ENCODE measurements around the gene MACC1.

Gene MACC1

DNA sequence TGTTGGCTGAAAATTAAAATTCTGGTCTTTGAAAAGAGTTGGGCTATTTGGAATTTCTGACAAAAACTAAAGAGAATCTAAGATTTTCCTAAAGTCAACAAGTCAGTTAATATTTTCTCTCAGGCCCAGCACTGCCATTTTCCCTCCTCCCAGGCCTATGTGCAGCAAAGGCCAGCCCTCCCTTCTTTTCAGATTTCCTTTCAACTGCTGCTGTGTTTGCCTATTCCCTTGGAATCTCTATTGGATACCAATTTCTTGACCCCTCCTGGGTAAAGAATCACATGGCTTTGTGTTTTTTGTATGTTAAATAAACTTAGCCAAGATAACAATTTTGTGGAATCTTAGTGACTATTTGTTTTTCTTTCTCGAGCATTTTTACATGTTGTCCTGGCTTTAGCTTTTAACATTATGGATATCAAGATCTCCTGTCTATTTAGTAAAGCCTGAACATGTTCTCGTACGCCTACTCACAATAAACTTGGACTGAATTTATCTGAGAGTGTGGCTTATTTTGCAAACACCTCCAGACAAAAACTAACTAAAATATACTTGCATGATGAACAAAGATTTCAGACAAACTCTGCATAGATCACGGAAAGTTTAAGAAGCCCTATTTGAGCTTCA is 19.9 kb downstream of the MACC1 start:
- Histone ChIP-seq H4K8ac (ENCODE audit: low read depth, low read length) (no peak overlapping the region), H3K18ac (ENCODE audit: low read length) (no peak overlapping the region), H3K4me3 (ENCODE audit: low read depth, low read length) (no peak overlapping the region), H3K4me1 (ENCODE audit: control insufficient read depth in 1 of 2, insufficient read depth in 2 of 2, low read length in 2 of 2) (peaks cover 0 to 2% of the 10 kb centered on the region in 2 experiments), H3K27me3 (ENCODE audit: insufficient read depth, low read length) (no peaks in the 10 kb centered on the region), H3K9ac (ENCODE audit: low read length) (no peak overlapping the region), H3K9me3 (ENCODE audit: insufficient read depth, low read depth, low read length) (no peaks in the 10 kb centered on the region), H3K27ac (ENCODE audit: low read depth, low read length) (no peak overlapping the region), H4K91ac (ENCODE audit: low read depth, low read length) (no peak overlapping the region), H3K4me2 (ENCODE audit: low read length) (no peak overlapping the region), H2BK12ac (ENCODE audit: low read length) (no peak overlapping the region), H2AK5ac (ENCODE audit: low read length) (no peak overlapping the region), H3K14ac (ENCODE audit: low read length) (no peak overlapping the region), H3K23ac (ENCODE audit: low read length) (no peak overlapping the region), H3K79me1 (ENCODE audit: low read length) (no peaks in the 10 kb centered on the region), H3K36me3 (ENCODE audit: control insufficient read depth in 1 of 2, insufficient read depth in 2 of 2, low read length in 2 of 2) (no peaks in the 10 kb centered on the region), H2BK120ac (ENCODE audit: insufficient read depth, low read length, poor library complexity) (no peak overlapping the region), H3K4ac (ENCODE audit: low read depth, low read length) (no peak overlapping the region), H3K79me2 (ENCODE audit: control insufficient read depth, insufficient read depth, low read length, poor library complexity) (no peaks in the 10 kb centered on the region), H2BK5ac (ENCODE audit: low read depth, low read length, poor library complexity) (no peak overlapping the region), H4K12ac (ENCODE audit: low read depth, low read length) (no peak overlapping the region), H2AFZ (ENCODE audit: insufficient read depth, low read length, poor library complexity) (no peak overlapping the region)
- DNase-seq, result no peak
- no CpG with 5 or more reads among the region's 4 CpGs for WGBS (ENCODE audit: extremely low coverage, insufficient coverage, insufficient read length)

DNA sequence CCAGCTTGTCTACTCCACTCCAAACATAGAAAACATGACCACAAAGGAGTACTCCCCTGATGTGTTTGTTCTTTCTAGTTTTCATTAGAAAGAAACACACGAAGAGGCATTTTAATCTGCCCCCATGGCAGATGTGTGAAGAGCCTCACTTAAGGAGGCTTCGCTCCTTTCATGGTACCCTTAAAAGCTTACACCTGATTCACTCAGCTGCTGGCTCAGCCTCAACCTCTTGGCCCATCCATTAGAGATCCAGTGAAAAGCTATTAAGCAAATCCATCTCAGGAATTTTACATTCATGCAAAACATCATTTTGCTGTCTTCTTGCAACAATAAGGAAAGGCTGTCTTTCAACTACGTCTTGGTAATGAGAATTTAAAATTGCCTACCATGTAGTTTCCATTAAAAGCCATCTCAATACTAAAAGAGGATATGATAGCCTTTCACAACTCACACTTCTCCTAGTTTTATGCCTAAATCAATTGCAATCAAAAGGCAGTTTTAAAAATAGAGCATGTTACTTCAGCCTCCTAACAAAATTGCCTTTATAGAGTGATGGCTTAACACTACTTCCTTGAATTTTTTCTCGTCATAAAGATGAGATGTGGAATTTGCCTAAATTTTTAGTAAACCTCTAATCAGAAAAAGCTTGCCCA is 22.7 kb downstream of the MACC1 start:
- H3K4ac ChIP-seq (ENCODE audit: low read depth, low read length), result no peak overlapping the region
- H2AK5ac ChIP-seq (ENCODE audit: low read length), result no peak overlapping the region
- H4K12ac ChIP-seq (ENCODE audit: low read depth, low read length), result no peak overlapping the region
- no peak overlapping the region for H2BK120ac ChIP-seq (ENCODE audit: insufficient read depth, low read length, poor library complexity)
- no peak overlapping the region for H2BK12ac ChIP-seq (ENCODE audit: low read length)
- H2AFZ ChIP-seq (ENCODE audit: insufficient read depth, low read length, poor library complexity), result no peak overlapping the region
- no peaks in the 10 kb centered on the region for H3K36me3 ChIP-seq (ENCODE audit: control insufficient read depth in 1 of 2, insufficient read depth in 2 of 2, low read length in 2 of 2)
- H3K79me1 ChIP-seq (ENCODE audit: low read length), result no peaks in the 10 kb centered on the region
- no peak overlapping the region for H3K4me2 ChIP-seq (ENCODE audit: low read length)
- no CpG with 5 or more reads among the region's 4 CpGs for WGBS (ENCODE audit: extremely low coverage, insufficient coverage, insufficient read length)
- H4K8ac ChIP-seq (ENCODE audit: low read depth, low read length), result no peak overlapping the region
- no peak overlapping the region for H4K91ac ChIP-seq (ENCODE audit: low read depth, low read length)
- H3K27me3 ChIP-seq (ENCODE audit: insufficient read depth, low read length), result no peaks in the 10 kb centered on the region
- no peak overlapping the region for H3K14ac ChIP-seq (ENCODE audit: low read length)
- no peak for DNase-seq
- no peak overlapping the region for H3K9ac ChIP-seq (ENCODE audit: low read length)
- H3K9me3 ChIP-seq (ENCODE audit: insufficient read depth, low read depth, low read length), result no peaks in the 10 kb centered on the region
- no peak overlapping the region for H3K18ac ChIP-seq (ENCODE audit: low read length)
- H3K23ac ChIP-seq (ENCODE audit: low read length), result no peak overlapping the region
- H3K27ac ChIP-seq (ENCODE audit: low read depth, low read length), result no peak overlapping the region
- H3K79me2 ChIP-seq (ENCODE audit: control insufficient read depth, insufficient read depth, low read length, poor library complexity), result no peaks in the 10 kb centered on the region
- H2BK5ac ChIP-seq (ENCODE audit: low read depth, low read length, poor library complexity), result no peak overlapping the region
- no peak overlapping the region for H3K4me3 ChIP-seq (ENCODE audit: low read depth, low read length)
- peaks cover 0 to 2% of the 10 kb centered on the region in 2 experiments for H3K4me1 ChIP-seq (ENCODE audit: control insufficient read depth in 1 of 2, insufficient read depth in 2 of 2, low read length in 2 of 2)

GRCh38 chr7:20193873-20194272 is 23.3 kb downstream of the MACC1 start:
- H2BK5ac ChIP-seq (ENCODE audit: low read depth, low read length, poor library complexity), result no peak overlapping the region
- H3K27ac ChIP-seq (ENCODE audit: low read depth, low read length), result no peak overlapping the region
- H2AK5ac ChIP-seq (ENCODE audit: low read length), result no peak overlapping the region
- H3K18ac ChIP-seq (ENCODE audit: low read length), result no peak overlapping the region
- H3K23ac ChIP-seq (ENCODE audit: low read length), result no peak overlapping the region
- H3K27me3 ChIP-seq (ENCODE audit: insufficient read depth, low read length), result no peaks in the 10 kb centered on the region
- no peak overlapping the region for H2AFZ ChIP-seq (ENCODE audit: insufficient read depth, low read length, poor library complexity)
- no peaks in the 10 kb centered on the region for H3K36me3 ChIP-seq (ENCODE audit: control insufficient read depth in 1 of 2, insufficient read depth in 2 of 2, low read length in 2 of 2)
- H2BK120ac ChIP-seq (ENCODE audit: insufficient read depth, low read length, poor library complexity), result no peak overlapping the region
- no peak overlapping the region for H2BK12ac ChIP-seq (ENCODE audit: low read length)
- no peak overlapping the region for H4K8ac ChIP-seq (ENCODE audit: low read depth, low read length)
- no peak overlapping the region for H3K9ac ChIP-seq (ENCODE audit: low read length)
- H3K4ac ChIP-seq (ENCODE audit: low read depth, low read length), result no peak overlapping the region
- H3K79me2 ChIP-seq (ENCODE audit: control insufficient read depth, insufficient read depth, low read length, poor library complexity), result no peaks in the 10 kb centered on the region
- no peaks in the 10 kb centered on the region for H3K79me1 ChIP-seq (ENCODE audit: low read length)
- no peak overlapping the region for H3K14ac ChIP-seq (ENCODE audit: low read length)
- no peak overlapping the region for H3K4me3 ChIP-seq (ENCODE audit: low read depth, low read length)
- no peaks in the 10 kb centered on the region for H3K9me3 ChIP-seq (ENCODE audit: insufficient read depth, low read depth, low read length)
- no peak overlapping the region for H4K91ac ChIP-seq (ENCODE audit: low read depth, low read length)
- no CpG with 5 or more reads among the region's 6 CpGs for WGBS (ENCODE audit: extremely low coverage, insufficient coverage, insufficient read length)
- H4K12ac ChIP-seq (ENCODE audit: low read depth, low read length), result no peak overlapping the region
- H3K4me1 ChIP-seq (ENCODE audit: control insufficient read depth in 1 of 2, insufficient read depth in 2 of 2, low read length in 2 of 2), result no peaks in the 10 kb centered on the region
- no peak for DNase-seq
- H3K4me2 ChIP-seq (ENCODE audit: low read length), result no peak overlapping the region

- no peak overlapping the region for H3K4me2 ChIP-seq (ENCODE audit: low read length)
- no peak overlapping the region for H4K91ac ChIP-seq (ENCODE audit: low read depth, low read length)
- no peak overlapping the region for H4K12ac ChIP-seq (ENCODE audit: low read depth, low read length)
- no peak overlapping the region for H3K4me3 ChIP-seq (ENCODE audit: low read depth, low read length)
- H2AK5ac ChIP-seq (ENCODE audit: low read length), result no peak overlapping the region
- no peak overlapping the region for H2AFZ ChIP-seq (ENCODE audit: insufficient read depth, low read length, poor library complexity)
- no peaks in the 10 kb centered on the region for H3K27me3 ChIP-seq (ENCODE audit: insufficient read depth, low read length)
- no peak overlapping the region for H2BK120ac ChIP-seq (ENCODE audit: insufficient read depth, low read length, poor library complexity)
- H3K9me3 ChIP-seq (ENCODE audit: insufficient read depth, low read depth, low read length), result no peaks in the 10 kb centered on the region
- no peak overlapping the region for H3K9ac ChIP-seq (ENCODE audit: low read length)
- no CpG with 5 or more reads among the region's 1 CpG for WGBS (ENCODE audit: extremely low coverage, insufficient coverage, insufficient read length)
- no peak overlapping the region for H3K18ac ChIP-seq (ENCODE audit: low read length)
- H3K4me1 ChIP-seq (ENCODE audit: control insufficient read depth in 1 of 2, insufficient read depth in 2 of 2, low read length in 2 of 2), result no peaks in the 10 kb centered on the region
- DNase-seq, result no peak
- H3K27ac ChIP-seq (ENCODE audit: low read depth, low read length), result no peak overlapping the region
- no peaks in the 10 kb centered on the region for H3K79me2 ChIP-seq (ENCODE audit: control insufficient read depth, insufficient read depth, low read length, poor library complexity)
- H4K8ac ChIP-seq (ENCODE audit: low read depth, low read length), result no peak overlapping the region
- H3K36me3 ChIP-seq (ENCODE audit: control insufficient read depth in 1 of 2, insufficient read depth in 2 of 2, low read length in 2 of 2), result no peaks in the 10 kb centered on the region
- no peak overlapping the region for H3K14ac ChIP-seq (ENCODE audit: low read length)
- H3K79me1 ChIP-seq (ENCODE audit: low read length), result no peaks in the 10 kb centered on the region
- no peak overlapping the region for H3K4ac ChIP-seq (ENCODE audit: low read depth, low read length)
- H2BK12ac ChIP-seq (ENCODE audit: low read length), result no peak overlapping the region
- H2BK5ac ChIP-seq (ENCODE audit: low read depth, low read length, poor library complexity), result no peak overlapping the region
- no peak overlapping the region for H3K23ac ChIP-seq (ENCODE audit: low read length)
Measured at GRCh38 chr7:20193242-20193777, 23.9 kb downstream of the MACC1 start.
